ENCODE data around the gene MCM3AP. TPM values are rescaled to one million over a fixed set of nuclear protein-coding genes. Genes with fewer than 3 reads are reported as not detected.

The MCM3AP gene
- total RNA-seq, 4 donors from 2014 or later = 58.6 to 89.2 (median 81.9) TPM

DNA sequence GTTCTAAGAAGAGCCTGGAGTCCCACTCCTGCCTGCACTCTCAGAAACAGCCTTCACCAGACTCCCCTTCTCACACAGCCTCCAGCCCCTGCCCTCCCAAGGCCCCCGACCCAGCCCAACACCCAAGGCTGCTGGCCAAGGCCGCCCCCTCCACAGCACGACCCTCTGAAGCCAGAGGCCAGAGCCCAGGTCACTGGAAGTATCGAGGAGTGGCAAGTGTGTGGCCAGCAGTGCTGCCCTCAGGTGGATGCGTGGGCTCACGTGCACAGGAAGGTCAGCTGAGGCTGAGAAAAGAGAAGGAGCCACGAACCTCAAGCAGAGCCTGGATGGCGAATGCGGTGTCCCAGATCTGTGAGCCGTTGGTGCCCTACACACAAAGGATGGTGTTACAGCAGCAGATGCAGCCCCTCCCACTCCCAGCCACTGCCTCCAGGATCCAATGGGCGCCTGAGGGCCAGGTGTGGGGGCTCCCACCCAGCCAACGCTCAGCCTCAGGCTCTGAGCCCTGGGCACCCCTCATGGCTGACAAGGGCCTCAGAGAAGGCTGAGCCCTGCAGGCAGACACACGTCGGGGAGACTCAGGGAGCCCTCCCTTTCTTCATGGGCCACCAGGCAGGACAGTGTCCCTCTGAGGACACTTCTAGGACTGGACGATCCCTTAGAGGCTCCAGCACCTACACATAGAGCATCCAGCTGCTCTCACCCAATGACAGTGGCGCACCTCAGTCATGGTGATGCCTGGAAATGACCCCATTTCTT, 74.9 kb downstream of the MCM3AP start:
- no peak for DNase-seq (ENCODE audit: extremely low spot score)
- Histone ChIP-seq H3K9me3 (no peaks in the 10 kb centered on the region), H3K36me3 (peaks cover 38 to 100% (median 99%) of the 10 kb centered on the region in 4 donors), H3K4me1 (no peaks in the 10 kb centered on the region), H3K4me3 (no peak overlapping the region), H3K27ac (replicated peaks in 1 of 4) (no peak overlapping the region), H3K27me3 (no peaks in the 10 kb centered on the region)
- 89% methylated on average over 11 of the region's 16 CpGs for WGBS
- intact Hi-C loops (cut with DNase I) = no loop called here
- TF ChIP-seq EP300 (IDR thresholded peaks at IDR 0.05) (no peak), POLR2AphosphoS5 (IDR thresholded peaks at IDR 0.05) (no peak), POLR2A (IDR thresholded peaks at IDR 0.05; ENCODE audit: low read depth) (no peak)
- TF ChIP-seq, protein P1, sequence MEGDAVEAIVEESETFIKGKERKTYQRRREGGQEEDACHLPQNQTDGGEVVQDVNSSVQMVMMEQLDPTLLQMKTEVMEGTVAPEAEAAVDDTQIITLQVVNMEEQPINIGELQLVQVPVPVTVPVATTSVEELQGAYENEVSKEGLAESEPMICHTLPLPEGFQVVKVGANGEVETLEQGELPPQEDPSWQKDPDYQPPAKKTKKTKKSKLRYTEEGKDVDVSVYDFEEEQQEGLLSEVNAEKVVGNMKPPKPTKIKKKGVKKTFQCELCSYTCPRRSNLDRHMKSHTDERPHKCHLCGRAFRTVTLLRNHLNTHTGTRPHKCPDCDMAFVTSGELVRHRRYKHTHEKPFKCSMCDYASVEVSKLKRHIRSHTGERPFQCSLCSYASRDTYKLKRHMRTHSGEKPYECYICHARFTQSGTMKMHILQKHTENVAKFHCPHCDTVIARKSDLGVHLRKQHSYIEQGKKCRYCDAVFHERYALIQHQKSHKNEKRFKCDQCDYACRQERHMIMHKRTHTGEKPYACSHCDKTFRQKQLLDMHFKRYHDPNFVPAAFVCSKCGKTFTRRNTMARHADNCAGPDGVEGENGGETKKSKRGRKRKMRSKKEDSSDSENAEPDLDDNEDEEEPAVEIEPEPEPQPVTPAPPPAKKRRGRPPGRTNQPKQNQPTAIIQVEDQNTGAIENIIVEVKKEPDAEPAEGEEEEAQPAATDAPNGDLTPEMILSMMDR (IDR thresholded peaks at IDR 0.05) = peak in 1 of 3 experiments; percentile 7

DNA sequence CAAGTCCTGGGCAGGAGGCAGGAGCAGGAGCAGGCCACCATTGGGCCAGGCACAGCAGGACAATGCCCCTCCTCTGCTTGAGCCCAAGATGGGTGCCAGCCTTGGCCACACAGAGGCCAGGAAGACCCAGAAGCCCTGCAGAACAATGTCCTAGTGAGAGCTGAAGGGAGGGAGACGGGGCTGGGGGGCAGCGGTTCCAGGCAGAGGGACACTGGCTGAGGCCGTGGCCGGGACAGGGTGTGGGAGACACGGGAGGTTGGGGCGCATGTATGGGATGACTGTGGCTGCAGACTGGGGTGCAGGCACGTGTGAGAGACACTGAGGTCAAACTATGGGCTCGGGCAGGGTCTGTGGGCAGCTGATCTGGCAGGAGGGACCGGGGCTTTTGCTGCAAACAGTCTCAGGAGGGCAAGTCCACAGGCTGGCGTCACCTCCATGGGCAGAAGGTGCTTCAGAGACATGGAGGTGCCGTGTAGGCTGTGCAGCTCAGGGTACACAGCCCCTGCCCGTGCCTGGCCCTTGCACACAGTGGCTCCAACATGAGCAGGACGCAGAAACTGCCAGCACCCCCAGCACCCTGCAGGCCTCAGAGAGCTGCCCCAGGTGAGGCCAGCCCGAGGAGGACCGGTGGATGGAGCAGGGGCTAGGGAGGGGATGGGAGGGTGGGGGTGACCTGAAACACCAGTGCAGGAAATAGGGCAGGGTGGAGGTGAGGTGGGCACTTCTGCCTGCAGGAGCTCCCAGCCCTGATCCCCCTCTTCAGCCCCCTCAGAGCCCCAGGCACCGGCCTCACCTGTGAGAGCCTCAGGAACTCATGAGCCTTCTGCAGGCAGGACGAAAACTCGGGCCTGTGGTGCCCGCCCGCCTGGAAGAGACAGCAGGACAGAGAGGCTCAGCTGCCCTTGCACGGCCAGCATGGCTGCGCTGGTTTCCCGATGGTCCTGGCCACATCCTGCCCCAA, 76.4 kb downstream of the MCM3AP start:
- no peaks in the 10 kb centered on the region for H3K4me1 ChIP-seq
- H3K9me3 ChIP-seq = no peaks in the 10 kb centered on the region
- H3K27ac ChIP-seq (replicated peaks in 1 of 4) = no peak overlapping the region
- intact Hi-C loops (cut with DNase I) = no loop called here
- H3K36me3 ChIP-seq = peaks cover 45 to 100% (median 95%) of the 10 kb centered on the region in 4 donors
- H3K27me3 ChIP-seq = no peaks in the 10 kb centered on the region
- no peak for TF ChIP-seq POLR2A (IDR thresholded peaks at IDR 0.05; ENCODE audit: low read depth)
- no peak for TF ChIP-seq EP300 (IDR thresholded peaks at IDR 0.05)
- TF ChIP-seq, protein P1 (IDR thresholded peaks at IDR 0.05) = no peak
- no peak for TF ChIP-seq POLR2AphosphoS5 (IDR thresholded peaks at IDR 0.05)
- no peak overlapping the region for H3K4me3 ChIP-seq
- DNase-seq (ENCODE audit: extremely low spot score) = no peak
- WGBS = 91% methylated on average over 18 of the region's 23 CpGs

DNA sequence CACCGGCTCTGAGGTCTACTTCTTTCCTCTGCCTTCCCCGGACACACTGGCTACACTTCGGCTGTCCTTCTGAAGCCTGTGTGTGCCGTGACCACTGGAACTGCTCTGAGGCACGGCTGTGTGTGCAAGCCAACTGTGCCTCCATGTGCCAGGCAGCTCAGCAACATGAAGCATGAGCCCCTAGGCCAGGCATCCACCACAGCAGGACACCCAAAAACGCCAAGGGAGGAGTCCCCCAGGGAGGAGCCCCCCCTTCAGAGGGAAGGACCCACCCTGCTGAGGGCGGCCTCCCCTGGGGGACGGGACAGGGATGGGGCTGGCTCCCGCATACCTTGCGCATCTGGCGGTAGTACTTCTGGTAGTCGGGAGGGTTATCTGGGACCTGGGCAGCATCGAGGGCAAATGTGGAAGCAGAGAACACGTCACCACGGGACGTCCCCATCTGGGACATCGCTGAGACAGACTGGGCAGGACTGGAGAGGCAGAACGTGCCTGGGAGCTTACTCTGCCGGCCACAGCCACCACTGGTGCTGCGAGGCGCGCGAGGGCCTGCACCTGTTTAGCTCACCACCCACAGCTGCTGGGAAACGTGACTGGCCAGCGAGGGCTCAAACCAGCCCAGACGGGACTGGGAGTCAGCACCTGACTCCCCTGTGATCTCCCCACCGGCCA, 77.4 kb downstream of the MCM3AP start:
- Histone ChIP-seq H3K27ac (replicated peaks in 1 of 4) (no peak overlapping the region), H3K36me3 (peaks cover 38 to 100% (median 92%) of the 10 kb centered on the region in 4 donors), H3K9me3 (no peaks in the 10 kb centered on the region), H3K4me3 (no peak overlapping the region), H3K27me3 (no peaks in the 10 kb centered on the region), H3K4me1 (peaks cover 0 to 2% (median 0%) of the 10 kb centered on the region in 4 donors)
- intact Hi-C loops (cut with DNase I) = no loop called here
- WGBS = 92% methylated on average over 22 of the region's 27 CpGs
- no peak for TF ChIP-seq POLR2AphosphoS5 (IDR thresholded peaks at IDR 0.05)
- TF ChIP-seq, protein P1 (IDR thresholded peaks at IDR 0.05) = no peak
- no peak for TF ChIP-seq POLR2A (IDR thresholded peaks at IDR 0.05; ENCODE audit: low read depth)
- no peak for TF ChIP-seq EP300 (IDR thresholded peaks at IDR 0.05)
- no peak for DNase-seq (ENCODE audit: extremely low spot score)

DNA sequence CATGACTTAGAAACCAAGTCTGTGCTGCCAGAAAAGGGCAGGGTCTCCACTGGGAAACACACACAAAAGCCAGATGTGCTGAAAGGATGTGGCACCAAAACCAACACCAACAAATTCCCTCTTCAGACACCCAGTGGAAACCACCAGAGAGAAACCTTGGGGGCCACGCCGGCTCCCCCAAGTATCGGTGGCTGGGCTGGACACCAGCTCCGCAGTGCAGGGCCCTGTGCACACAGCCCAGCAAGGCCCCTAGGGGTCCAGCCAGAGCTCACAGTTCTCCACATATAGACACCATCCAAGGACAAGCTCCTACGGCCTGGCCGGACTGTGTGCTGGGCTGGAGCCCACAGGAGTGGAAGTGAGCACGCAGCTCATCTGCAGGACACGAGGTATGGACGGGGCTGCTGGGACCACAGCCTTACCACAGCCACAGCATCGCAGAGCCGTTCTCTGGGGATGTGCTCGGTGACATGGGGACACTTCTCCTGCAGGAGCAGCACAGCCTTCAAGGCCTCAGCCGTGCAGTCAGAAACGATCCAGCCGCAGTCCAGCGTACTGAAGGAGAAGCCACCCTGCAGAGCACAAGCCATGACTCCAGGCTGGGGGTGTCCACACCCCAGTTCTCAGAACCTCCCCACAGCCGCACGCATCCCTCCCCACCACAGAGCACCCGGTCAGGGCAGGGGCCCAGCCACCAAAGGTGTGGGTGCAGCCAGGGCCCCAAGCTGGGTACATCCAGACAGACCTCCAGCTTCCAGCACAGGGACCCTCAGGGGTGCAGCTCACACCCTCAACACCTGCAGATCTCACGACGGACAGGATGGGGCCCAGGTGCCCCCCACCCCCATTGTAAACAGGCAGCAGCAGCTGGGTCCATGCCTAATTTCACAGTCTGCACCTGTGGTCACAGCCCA, 78.1 kb downstream of the MCM3AP start:
- H3K9me3 ChIP-seq = no peaks in the 10 kb centered on the region
- H3K27me3 ChIP-seq = no peaks in the 10 kb centered on the region
- 80% methylated on average over 2 of the region's 21 CpGs for WGBS
- H3K27ac ChIP-seq (replicated peaks in 1 of 4) = no peak overlapping the region
- intact Hi-C loops (cut with DNase I) = no loop called here
- peaks cover 37 to 100% (median 92%) of the 10 kb centered on the region in 4 donors for H3K36me3 ChIP-seq
- H3K4me3 ChIP-seq = no peak overlapping the region
- DNase-seq (ENCODE audit: extremely low spot score) = no peak
- H3K4me1 ChIP-seq = peaks cover 0 to 5% (median 0%) of the 10 kb centered on the region in 4 donors
- TF ChIP-seq POLR2A (IDR thresholded peaks at IDR 0.05; ENCODE audit: low read depth) = no peak
- TF ChIP-seq, protein P1 (IDR thresholded peaks at IDR 0.05) = no peak
- no peak for TF ChIP-seq POLR2AphosphoS5 (IDR thresholded peaks at IDR 0.05)

Data from esophagus muscularis mucosa (tissue), 4 donors.